Dermis lymphatic vessel endothelial cell (primary cell): ENCODE measurements around the gene TPP2. TPM values are rescaled to one million over a fixed set of nuclear protein-coding genes. Genes with fewer than 3 reads are reported as not detected.

Source experiments
- total RNA-seq: library from RNA; depleted of rRNA; stranded (reverse); fragments of >200 nt; gene quantifications from 2 replicates; pipeline ENCODE4 v1.2.1, GENCODE V29; 2014

Gene TPP2
- 31.0 and 56.5 TPM in 2 replicates for total RNA-seq

GRCh38 chr13:102596147-102597028, at the start of gene TPP2:
TSS of gene TPP2 (plus strand) at chr13:102596986. CDS start at chr13:102597039, 53 bp downstream.

GRCh38 chr13:102694937-102695336, 98.2 kb downstream of the TPP2 start, which contains the start of gene METTL21C:
TSS of gene METTL21C (minus strand) at chr13:102695044. CDS start at chr13:102694498, 546 bp downstream.

Other genes starting within 250 kb of the TPP2 start
- gene FGF14, start 194.9 kb upstream of the TPP2 start, total RNA-seq: 0.34 and 0.87 TPM in 2 replicates
- gene METTL21C, start 98.1 kb downstream of the TPP2 start, total RNA-seq: not detected in 2 replicates
- gene TEX30, start 176.8 kb downstream of the TPP2 start, total RNA-seq: 25.5 and 27.3 TPM in 2 replicates
- 13.9 and 18.0 TPM in 2 replicates for gene POGLUT2, start 202.0 kb downstream of the TPP2 start, total RNA-seq
- 14.4 and 22.2 TPM in 2 replicates for gene BIVM, start 202.1 kb downstream of the TPP2 start, total RNA-seq
- 45.9 and 52.1 TPM in 2 replicates for gene ERCC5, start 249.0 kb downstream of the TPP2 start, total RNA-seq